ENCODE measurements around the gene STAT2. TPM values are rescaled to one million over a fixed set of nuclear protein-coding genes. Genes with fewer than 3 reads are reported as not detected.

The STAT2 gene
- polyA plus RNA-seq, 4 donors = 78.8 to 139 (median 105) TPM

DNA sequence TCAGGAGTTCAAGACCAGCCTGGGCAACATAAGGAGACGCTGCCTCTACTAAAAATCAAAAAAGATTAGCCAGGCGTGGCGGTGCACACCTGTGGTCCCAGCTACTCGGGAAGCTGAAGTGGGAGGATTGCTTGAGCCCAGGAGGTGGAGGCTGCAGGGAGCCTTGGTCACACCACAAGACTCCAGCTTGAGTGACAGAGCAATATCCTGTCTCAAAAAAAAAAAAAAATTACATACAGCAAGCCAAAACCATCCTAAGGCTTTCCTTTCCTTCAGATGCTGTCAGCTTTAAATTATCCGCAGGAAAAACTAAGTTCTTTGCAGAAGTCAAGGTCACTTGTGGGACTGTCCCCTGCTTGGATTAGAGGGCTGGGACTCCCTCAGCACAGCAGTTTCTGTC is 61.1 kb downstream of the STAT2 start:
- DNase-seq (ENCODE audit: low read depth in 4 of 4, low spot score in 3 of 4) = no peak

DNA sequence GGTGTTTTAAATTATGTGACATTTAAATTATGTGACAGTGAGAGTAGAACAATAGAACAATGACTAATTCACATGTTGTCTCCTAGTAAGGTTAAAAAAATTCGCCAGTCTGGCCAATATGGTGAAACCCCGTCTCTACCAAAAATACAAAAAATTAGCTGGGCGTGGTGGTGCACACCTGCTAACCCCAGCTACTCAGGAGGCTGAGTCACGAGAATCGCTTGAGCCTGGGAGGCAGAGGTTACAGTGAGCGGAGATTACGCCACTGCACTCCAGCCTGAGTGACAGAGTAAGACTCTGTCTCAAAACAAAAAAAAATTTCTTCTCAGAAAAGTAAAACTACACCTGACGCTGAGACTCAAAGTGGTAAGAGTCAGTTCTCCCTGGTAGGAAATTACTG is 62.5 kb downstream of the STAT2 start:
- no peak for DNase-seq (ENCODE audit: low read depth in 4 of 4, low spot score in 3 of 4)

DNA sequence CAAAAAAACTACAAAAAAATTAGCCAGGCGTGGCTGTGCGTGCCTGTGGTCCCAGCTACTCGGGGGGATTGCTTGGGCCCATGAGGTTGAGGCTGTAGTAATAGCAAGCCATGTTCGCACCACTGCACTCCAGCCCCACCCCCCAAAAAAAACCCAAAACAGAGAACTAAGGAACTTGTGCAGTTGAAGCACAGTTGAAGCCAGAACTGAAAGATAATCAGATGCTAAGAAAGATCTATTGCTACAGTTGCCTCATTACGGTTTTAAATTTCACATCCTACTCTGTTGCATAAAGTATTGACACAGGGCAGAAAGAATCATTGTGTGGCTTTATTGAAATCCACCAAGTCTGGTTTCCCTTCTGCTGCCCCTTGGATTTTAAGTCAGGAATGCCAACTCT is 63.6 kb downstream of the STAT2 start:
- DNase-seq (ENCODE audit: low read depth in 4 of 4, low spot score in 3 of 4) = no peak

DNA sequence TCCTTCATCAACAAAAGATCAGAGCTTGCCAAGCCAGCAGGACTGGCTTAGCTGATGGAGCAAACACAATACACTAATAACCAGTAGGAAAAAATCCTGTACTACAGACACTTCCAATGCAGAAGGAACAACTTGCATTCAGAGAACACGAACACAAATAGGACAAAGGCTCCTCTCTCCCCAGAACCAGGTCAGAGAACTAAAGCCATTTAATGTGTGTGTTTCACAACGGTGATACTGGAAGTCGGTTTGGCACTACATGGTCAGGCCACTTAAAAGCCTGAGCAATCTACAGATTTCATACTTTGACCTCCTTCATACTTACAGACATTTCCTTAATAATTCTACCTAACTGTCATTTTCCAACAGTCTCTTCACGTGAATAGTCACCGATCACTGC is 66.1 kb downstream of the STAT2 start:
- no peak for DNase-seq (ENCODE audit: low read depth in 4 of 4, low spot score in 3 of 4)

Other genes starting within 250 kb of the STAT2 start
- gene RPL41, start 243.5 kb downstream of the STAT2 start, polyA plus RNA-seq (ENCODE audit: insufficient read length in 4 of 4) = 1,000 to 10,000 TPM; 4,554 to 5,864 (median 4,890) TPM
- 1 to 10 TPM; 4.7 to 6.5 (median 5.7) TPM for gene ZC3H10, start 241.8 kb downstream of the STAT2 start, polyA plus RNA-seq (ENCODE audit: insufficient read length in 4 of 4)
- gene ESYT1, start 231.8 kb downstream of the STAT2 start, polyA plus RNA-seq (ENCODE audit: insufficient read length in 4 of 4) = 10 to 100 TPM; 66.2 to 79.3 (median 74.2) TPM
- gene MYL6B, start 207.5 kb downstream of the STAT2 start, polyA plus RNA-seq (ENCODE audit: insufficient read length in 4 of 4) = 100 to 1,000 TPM; 138 to 185 (median 160) TPM
- 1,000 to 10,000 TPM; 1,577 to 1,968 (median 1,895) TPM for gene MYL6, start 201.7 kb downstream of the STAT2 start, polyA plus RNA-seq (ENCODE audit: insufficient read length in 4 of 4)
- gene SMARCC2, start 170.6 kb downstream of the STAT2 start, polyA plus RNA-seq (ENCODE audit: insufficient read length in 4 of 4) = 100 to 1,000 TPM; 106 to 137 (median 129) TPM
- gene RNF41, start 138.2 kb downstream of the STAT2 start, polyA plus RNA-seq (ENCODE audit: insufficient read length in 4 of 4) = 10 to 100 TPM; 42.5 to 43.6 (median 43.3) TPM
- gene NABP2, start 135.8 kb downstream of the STAT2 start, polyA plus RNA-seq (ENCODE audit: insufficient read length in 4 of 4) = 10 to 100 TPM; 26.5 to 31.0 (median 30.3) TPM
- gene SLC39A5, start 130.1 kb downstream of the STAT2 start, polyA plus RNA-seq (ENCODE audit: insufficient read length in 4 of 4) = 10 to 100 TPM in 3 of 4 donors, 1 to 10 TPM in 1; 3.0 to 63.3 (median 44.9) TPM
- gene ANKRD52, start 101.7 kb downstream of the STAT2 start, polyA plus RNA-seq (ENCODE audit: insufficient read length in 4 of 4) = 10 to 100 TPM; 23.8 to 42.5 (median 28.9) TPM
- gene COQ10A, start 93.2 kb downstream of the STAT2 start, polyA plus RNA-seq (ENCODE audit: insufficient read length in 4 of 4) = 10 to 100 TPM; 11.0 to 21.2 (median 15.5) TPM
- 100 to 1,000 TPM; 114 to 224 (median 198) TPM for gene CS, start 59.8 kb downstream of the STAT2 start, polyA plus RNA-seq (ENCODE audit: insufficient read length in 4 of 4)
- 100 to 1,000 TPM in 3 of 4 donors, 10 to 100 TPM in 1; 95.9 to 159 (median 151) TPM for gene CNPY2, start 44.1 kb downstream of the STAT2 start, polyA plus RNA-seq (ENCODE audit: insufficient read length in 4 of 4)
- 100 to 1,000 TPM in 2 of 4 donors, 10 to 100 TPM in 2; 48.7 to 116 (median 92.9) TPM for gene PAN2, start 26.1 kb downstream of the STAT2 start, polyA plus RNA-seq (ENCODE audit: insufficient read length in 4 of 4)
- 1 to 10 TPM in 1 of 4 donors, under 1 TPM in 3; 0.57 to 1.3 (median 0.77) TPM for gene IL23A, start 21.2 kb downstream of the STAT2 start, polyA plus RNA-seq (ENCODE audit: insufficient read length in 4 of 4)
- under 1 TPM in 1 of 4 donors, not detected in 3; 0.13 TPM for gene APOF, start 2.8 kb upstream of the STAT2 start, polyA plus RNA-seq (ENCODE audit: insufficient read length in 4 of 4)
- 10 to 100 TPM; 22.4 to 45.4 (median 38.4) TPM for gene TIMELESS, start 89.3 kb upstream of the STAT2 start, polyA plus RNA-seq (ENCODE audit: insufficient read length in 4 of 4)
- under 1 TPM in 1 of 4 donors, not detected in 3; 0.13 TPM for gene MIP, start 94.5 kb upstream of the STAT2 start, polyA plus RNA-seq (ENCODE audit: insufficient read length in 4 of 4)
- 1 to 10 TPM; 2.4 to 6.1 (median 4.2) TPM for gene SPRYD4, start 108.5 kb upstream of the STAT2 start, polyA plus RNA-seq (ENCODE audit: insufficient read length in 4 of 4)
- 1 to 10 TPM in 3 of 4 donors, under 1 TPM in 1; 0.83 to 2.2 (median 1.8) TPM for gene GLS2, start 128.1 kb upstream of the STAT2 start, polyA plus RNA-seq (ENCODE audit: insufficient read length in 4 of 4)
- gene RBMS2, start 161.7 kb upstream of the STAT2 start, polyA plus RNA-seq (ENCODE audit: insufficient read length in 4 of 4) = 10 to 100 TPM; 32.3 to 46.9 (median 44.2) TPM

Data from left renal pelvis (tissue), 4 donors.